Measurements from ENCODE around the gene ST6GALNAC5. TPM values are rescaled to one million over a fixed set of nuclear protein-coding genes. Genes with fewer than 3 reads are reported as not detected.

The ST6GALNAC5 gene
- total RNA-seq, 1 experiment from 2014 or later = not detected

GRCh38 chr1:76928522-76928921 lies 61.2 kb downstream of the ST6GALNAC5 start:
- Histone ChIP-seq H3K36me3 (ENCODE audit: control insufficient read depth, insufficient read depth, low read length) (no peaks in the 10 kb centered on the region), H3K4me1 (ENCODE audit: control insufficient read depth, insufficient read depth, low read length) (no peaks in the 10 kb centered on the region), H3K27ac (ENCODE audit: low read length) (no peak overlapping the region), H3K27me3 (ENCODE audit: control insufficient read depth, insufficient read depth, low read length) (no peaks in the 10 kb centered on the region), H3K9me3 (ENCODE audit: control insufficient read depth, insufficient read depth, low read depth, low read length) (no peaks in the 10 kb centered on the region), H3K4me3 (ENCODE audit: low read depth in 2 of 2, low read length in 2 of 2) (no peak overlapping the region)
- no peak for TF ChIP-seq CTCF (IDR thresholded peaks at IDR 0.05)
- TF ChIP-seq REST (IDR thresholded peaks at IDR 0.05; ENCODE audit: insufficient read depth in 1 of 2, low read depth in 2 of 2, low read length in 1 of 2) = no peak
- TF ChIP-seq SIN3A (IDR thresholded peaks at IDR 0.05; ENCODE audit: borderline replicate concordance, insufficient read depth, low read depth, low read length) = no peak
- no peak for TF ChIP-seq TCF7L2 (IDR thresholded peaks at IDR 0.05; ENCODE audit: low read depth, low read length)
- TF ChIP-seq POLR2AphosphoS5 (IDR thresholded peaks at IDR 0.05; ENCODE audit: low read depth, low read length) = no peak
- in situ Hi-C loops (cut with HindIII; ENCODE audit: low pct_unique_long_range_greater_than_20kb, low sequenced_read_pairs) (no loop called here), intact Hi-C loops (cut with micrococcal nuclease; ENCODE audit: unreplicated experiment) (no loop called here)
- BruUV-seq (replicated peaks) = no TSS peak
- ChIA-PET POLR2A (no interaction called here), CTCF (no interaction called here)
- no peak for ATAC-seq
- no peak for DNase-seq (ENCODE audit: low read depth, low spot score)

- BruUV-seq (replicated peaks) = no TSS peak
Observed at GRCh38 chr1:76929136-76929535, 61.9 kb downstream of the ST6GALNAC5 start.

GRCh38 chr1:76933847-76934815 lies 66.9 kb downstream of the ST6GALNAC5 start:
- intact Hi-C loops (cut with micrococcal nuclease; ENCODE audit: unreplicated experiment) (no loop called here), in situ Hi-C loops (cut with HindIII; ENCODE audit: low pct_unique_long_range_greater_than_20kb, low sequenced_read_pairs) (no loop called here)
- no peaks in the 10 kb centered on the region for H3K4me1 ChIP-seq (ENCODE audit: control insufficient read depth, insufficient read depth, low read length)
- BruUV-seq (replicated peaks) = no TSS peak
- H3K27me3 ChIP-seq (ENCODE audit: control insufficient read depth, insufficient read depth, low read length) = no peaks in the 10 kb centered on the region; the same call in 1 of the 2 replicates
- CTCF ChIA-PET = no interaction called here
- no peak overlapping the region for H3K27ac ChIP-seq (ENCODE audit: low read length)
- POLR2A ChIA-PET = no interaction called here
- TF ChIP-seq CTCF (IDR thresholded peaks at IDR 0.05) (no peak), SIN3A (IDR thresholded peaks at IDR 0.05; ENCODE audit: borderline replicate concordance, insufficient read depth, low read depth, low read length) (no peak), TCF7L2 (IDR thresholded peaks at IDR 0.05; ENCODE audit: low read depth, low read length) (no peak), REST (IDR thresholded peaks at IDR 0.05; ENCODE audit: insufficient read depth in 1 of 2, low read depth in 2 of 2, low read length in 1 of 2) (no peak), POLR2AphosphoS5 (IDR thresholded peaks at IDR 0.05; ENCODE audit: low read depth, low read length) (no peak)
- no peaks in the 10 kb centered on the region for H3K36me3 ChIP-seq (ENCODE audit: control insufficient read depth, insufficient read depth, low read length)
- no peak overlapping the region for H3K4me3 ChIP-seq (ENCODE audit: low read depth in 2 of 2, low read length in 2 of 2)
- H3K9me3 ChIP-seq (ENCODE audit: control insufficient read depth, insufficient read depth, low read depth, low read length) = no peaks in the 10 kb centered on the region
- no peak for ATAC-seq
- DNase-seq (ENCODE audit: low read depth, low spot score) = no peak

More at GRCh38 chr1:76929136-76929535, 61.9 kb downstream of the ST6GALNAC5 start:
- Histone ChIP-seq H3K9me3 (ENCODE audit: control insufficient read depth, insufficient read depth, low read depth, low read length) (no peaks in the 10 kb centered on the region), H3K36me3 (ENCODE audit: control insufficient read depth, insufficient read depth, low read length) (no peaks in the 10 kb centered on the region), H3K4me3 (ENCODE audit: low read depth in 2 of 2, low read length in 2 of 2) (no peak overlapping the region), H3K27me3 (ENCODE audit: control insufficient read depth, insufficient read depth, low read length) (no peaks in the 10 kb centered on the region), H3K4me1 (ENCODE audit: control insufficient read depth, insufficient read depth, low read length) (no peaks in the 10 kb centered on the region), H3K27ac (ENCODE audit: low read length) (no peak overlapping the region)
- DNase-seq (ENCODE audit: low read depth, low spot score) = no peak
- no peak for ATAC-seq
- intact Hi-C loops (cut with micrococcal nuclease; ENCODE audit: unreplicated experiment) = no loop called here
- TF ChIP-seq POLR2AphosphoS5 (IDR thresholded peaks at IDR 0.05; ENCODE audit: low read depth, low read length) = no peak
- CTCF ChIA-PET = no interaction called here
- POLR2A ChIA-PET = no interaction called here
- in situ Hi-C loops (cut with HindIII; ENCODE audit: low pct_unique_long_range_greater_than_20kb, low sequenced_read_pairs) = no loop called here

Measured in Panc1 (cell line).